Adrenal gland (tissue), 5 donors: ENCODE data around the gene KCNQ4.

Source experiments
- POLR2A ChIP-seq, 2 donors: fragments of 450-650 bp; IDR thresholded peaks; one replicate each; pipeline ENCODE4 v1.6.1; 2017; ENCODE audit warnings: antibody characterized with exemption in 2 of 2, mild to moderate bottlenecking in 2 of 2, moderate library complexity in 1 of 2
- TF ChIP-seq, protein P1 (sequence below), 6 experiments: fragments of 450-650 bp in 4 of 6; fragments of 200-600 bp in 2 of 6; sonication (generic) in 1 of 6; IDR thresholded peaks; 1 replicate in 5 of 6; 2 replicates in 1 of 6; pipeline versions ENCODE4 v1.5.1 to v1.8.0; 2016 to 2021; ENCODE audit warnings: antibody characterized with exemption in 6 of 6, mild to moderate bottlenecking in 2 of 6, moderate library complexity in 1 of 6
- donor health status: DM: no; HTN: no; CAD: no.

- TF ChIP-seq, protein P1, sequence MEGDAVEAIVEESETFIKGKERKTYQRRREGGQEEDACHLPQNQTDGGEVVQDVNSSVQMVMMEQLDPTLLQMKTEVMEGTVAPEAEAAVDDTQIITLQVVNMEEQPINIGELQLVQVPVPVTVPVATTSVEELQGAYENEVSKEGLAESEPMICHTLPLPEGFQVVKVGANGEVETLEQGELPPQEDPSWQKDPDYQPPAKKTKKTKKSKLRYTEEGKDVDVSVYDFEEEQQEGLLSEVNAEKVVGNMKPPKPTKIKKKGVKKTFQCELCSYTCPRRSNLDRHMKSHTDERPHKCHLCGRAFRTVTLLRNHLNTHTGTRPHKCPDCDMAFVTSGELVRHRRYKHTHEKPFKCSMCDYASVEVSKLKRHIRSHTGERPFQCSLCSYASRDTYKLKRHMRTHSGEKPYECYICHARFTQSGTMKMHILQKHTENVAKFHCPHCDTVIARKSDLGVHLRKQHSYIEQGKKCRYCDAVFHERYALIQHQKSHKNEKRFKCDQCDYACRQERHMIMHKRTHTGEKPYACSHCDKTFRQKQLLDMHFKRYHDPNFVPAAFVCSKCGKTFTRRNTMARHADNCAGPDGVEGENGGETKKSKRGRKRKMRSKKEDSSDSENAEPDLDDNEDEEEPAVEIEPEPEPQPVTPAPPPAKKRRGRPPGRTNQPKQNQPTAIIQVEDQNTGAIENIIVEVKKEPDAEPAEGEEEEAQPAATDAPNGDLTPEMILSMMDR (IDR thresholded peaks at IDR 0.05): no peak
- TF ChIP-seq POLR2A (IDR thresholded peaks at IDR 0.05): no peak
These were observed 15.0 kb downstream of the KCNQ4 start for GRCh38 chr1:40798366-40799281.
